Activated naive CD8-positive, alpha-beta T cell treated with anti-CD3 and anti-CD28 coated beads for 36 hours (primary cell): ENCODE results near the gene IVNS1ABP. TPM values are rescaled to one million over a fixed set of nuclear protein-coding genes. Genes with fewer than 3 reads are reported as not detected.
A peak's percentile ranks its signal among the peaks of the same experiment; 100 is the strongest.
"Not testable (repeated sequence)": the region's sequence is repeated elsewhere in the genome, so short reads cannot be mapped to it uniquely, and the experiment has no call there.

Experiments used
- DNase-seq: peaks from one replicate; pipeline ENCODE4 v3.0.0; 2021
- H3K27ac Mint-ChIP-seq: one replicate; pipeline ENCODE4 v1.8.0; 2022; ENCODE audit warnings: mild to moderate bottlenecking, moderate library complexity, mixed read lengths
- H3K27me3 Mint-ChIP-seq: one replicate; pipeline ENCODE4 v1.8.0; 2022; ENCODE audit warnings: mild to moderate bottlenecking, mixed read lengths
- H3K36me3 Mint-ChIP-seq: one replicate; pipeline ENCODE4 v1.8.0; 2021; ENCODE audit warnings: mild to moderate bottlenecking, mixed read lengths
- H3K4me1 Mint-ChIP-seq: one replicate; pipeline ENCODE4 v1.8.0; 2021; ENCODE audit warnings: mixed read lengths
- H3K4me3 Mint-ChIP-seq: one replicate; pipeline ENCODE4 v1.8.0; 2022; ENCODE audit warnings: mild to moderate bottlenecking, moderate library complexity, mixed read lengths
- H3K9me3 Mint-ChIP-seq: one replicate; pipeline ENCODE4 v1.8.0; 2022; ENCODE audit warnings: mixed read lengths
- total RNA-seq, 2 experiments: library from RNA; stranded (reverse); gene quantifications; one replicate each; pipeline ENCODE4 v1.2.3, GENCODE V29; 2021

The IVNS1ABP gene
- total RNA-seq, 2 experiments from 2014 or later = 137 to 139 TPM

DNA sequence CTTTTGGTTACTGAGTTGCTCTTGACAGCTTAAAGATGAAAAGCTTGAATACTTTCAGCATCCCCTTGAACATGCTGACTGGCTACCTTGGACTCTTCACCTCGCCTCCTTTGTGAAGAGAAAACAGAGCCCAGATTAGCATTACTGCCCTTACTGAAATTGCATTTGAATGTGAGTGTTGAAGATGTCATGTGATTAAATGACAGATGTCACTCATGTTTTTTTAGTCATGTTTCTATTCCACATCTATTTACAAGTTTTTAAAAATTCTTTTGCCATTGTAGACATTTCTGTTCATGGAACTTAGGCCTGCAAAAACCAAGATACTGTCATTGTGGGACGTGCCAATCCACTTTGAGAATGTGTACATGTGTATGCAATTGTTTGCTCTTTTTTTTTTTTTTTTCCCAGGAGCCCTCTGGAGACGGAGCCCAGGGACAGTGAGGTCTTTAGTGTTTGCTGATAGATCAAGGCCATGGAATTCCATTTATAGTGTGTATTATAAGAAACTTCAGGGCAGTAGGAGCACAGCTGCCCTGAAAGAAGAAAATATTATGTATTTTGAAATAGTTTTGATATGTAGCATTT, 25.7 kb upstream of the IVNS1ABP start:
- Mint-ChIP-seq H3K4me3 (no peak overlapping the region), H3K27ac (no peak overlapping the region), H3K9me3 (peaks cover 7% of the 10 kb centered on the region), H3K36me3 (peaks cover 7% of the 10 kb centered on the region), H3K4me1 (peaks cover 36% of the 10 kb centered on the region), H3K27me3 (no peaks in the 10 kb centered on the region)
- no peak for DNase-seq

DNA sequence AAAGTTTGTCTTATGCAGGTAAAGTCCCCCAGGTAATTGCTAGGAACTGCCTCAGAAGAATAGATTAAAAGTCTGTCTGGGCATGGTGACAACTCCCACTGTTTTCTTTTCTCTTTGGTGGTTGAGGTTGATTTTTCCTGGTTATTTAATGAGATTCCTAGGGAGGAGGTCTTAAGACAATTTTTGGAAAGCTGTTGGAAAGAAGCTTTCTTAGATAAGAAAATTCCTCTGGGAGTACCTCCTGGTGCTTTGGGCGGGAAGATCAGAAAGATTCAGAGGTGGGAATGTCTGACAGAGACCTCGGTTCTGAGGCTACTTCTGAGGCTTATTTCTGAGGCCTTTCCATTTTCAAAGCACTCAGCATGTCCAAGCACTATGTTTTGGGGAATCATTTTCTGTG, 25.0 kb upstream of the IVNS1ABP start:
- no peak for DNase-seq
- H3K4me3 Mint-ChIP-seq = no peak overlapping the region
- H3K27me3 Mint-ChIP-seq = no peaks in the 10 kb centered on the region
- no peak overlapping the region for H3K27ac Mint-ChIP-seq
- peaks cover 40% of the 10 kb centered on the region for H3K4me1 Mint-ChIP-seq
- H3K9me3 Mint-ChIP-seq = peaks cover 7% of the 10 kb centered on the region
- peaks cover 12% of the 10 kb centered on the region for H3K36me3 Mint-ChIP-seq

DNA sequence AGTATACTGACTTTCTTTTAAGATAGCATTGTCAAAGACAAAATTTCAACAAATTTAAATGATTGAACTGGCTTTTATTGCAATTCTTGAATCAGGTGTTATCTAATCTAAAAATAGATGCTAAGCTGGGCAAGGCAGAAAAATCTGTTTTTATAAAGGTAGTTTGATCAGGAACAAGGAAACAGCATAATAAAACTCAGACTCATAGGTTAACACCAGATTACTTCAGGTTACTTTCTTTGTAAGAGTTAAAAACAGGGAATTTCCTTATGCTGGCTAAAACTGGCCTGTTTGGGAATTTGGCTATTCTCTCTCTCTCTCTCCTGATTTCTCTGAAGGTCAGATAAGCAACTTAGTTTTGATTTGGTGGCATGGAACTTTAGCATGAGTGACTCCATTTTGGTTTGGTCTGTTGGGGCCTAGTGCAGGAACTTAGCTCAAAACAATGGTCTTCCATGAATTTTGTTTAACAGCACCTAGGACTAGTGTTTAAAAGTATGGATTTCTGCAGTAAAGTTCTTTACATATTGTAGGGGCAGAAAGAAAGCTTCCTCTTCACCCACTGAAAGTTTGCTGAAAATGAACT, 24.2 kb upstream of the IVNS1ABP start:
- H3K27ac Mint-ChIP-seq = no peak overlapping the region
- H3K27me3 Mint-ChIP-seq = no peaks in the 10 kb centered on the region
- peaks cover 7% of the 10 kb centered on the region for H3K9me3 Mint-ChIP-seq
- H3K36me3 Mint-ChIP-seq = peaks cover 12% of the 10 kb centered on the region
- peaks cover 35% of the 10 kb centered on the region for H3K4me1 Mint-ChIP-seq
- no peak for DNase-seq
- no peak overlapping the region for H3K4me3 Mint-ChIP-seq

DNA sequence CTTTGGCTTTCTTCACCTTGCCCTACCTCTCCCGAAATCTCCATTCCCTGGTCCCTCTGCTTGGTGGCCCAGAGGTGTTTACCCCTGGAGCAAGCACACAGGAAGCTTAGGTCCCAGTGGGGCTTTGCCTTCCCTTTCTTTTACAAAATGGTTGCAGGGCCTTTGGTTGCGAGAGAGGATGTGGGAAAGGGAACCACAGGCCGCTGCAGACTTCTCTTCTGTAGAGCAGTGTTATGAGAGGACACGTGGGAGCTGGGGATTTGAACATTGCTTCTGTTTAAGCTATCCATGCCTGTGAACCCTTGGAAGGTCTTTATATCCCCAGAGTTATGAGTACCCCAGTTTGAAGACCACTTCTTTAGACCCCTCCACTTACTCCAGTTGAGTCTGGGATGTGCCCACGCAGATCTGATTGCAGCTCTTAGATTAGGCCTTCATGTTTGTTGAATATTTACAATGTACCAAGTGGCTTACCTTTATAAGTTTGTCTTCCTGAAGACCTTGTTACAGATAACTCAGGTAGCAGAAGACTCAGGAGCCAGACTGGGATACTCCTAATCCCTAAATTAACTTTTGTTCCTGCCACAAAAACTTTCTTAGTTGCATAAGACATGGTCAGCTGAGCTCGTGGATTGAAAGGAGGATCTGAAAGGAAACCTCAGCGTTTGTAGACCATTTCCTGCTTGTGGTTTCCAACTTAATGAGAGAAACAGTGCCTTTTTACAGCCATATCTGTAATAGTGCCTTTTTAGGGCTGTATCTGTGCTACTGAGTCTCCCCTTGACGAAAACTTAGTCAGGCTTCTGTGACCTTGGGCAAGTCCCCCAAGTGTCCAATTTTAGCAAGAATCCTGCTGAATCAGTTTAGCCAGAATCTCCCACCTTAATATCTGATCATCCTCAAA, 21.9 kb upstream of the IVNS1ABP start:
- no peak overlapping the region for H3K4me3 Mint-ChIP-seq
- H3K27me3 Mint-ChIP-seq = no peaks in the 10 kb centered on the region
- DNase-seq = peak; percentile 40
- H3K4me1 Mint-ChIP-seq = peaks cover 32% of the 10 kb centered on the region
- peak overlapping the region; percentile 78 for H3K27ac Mint-ChIP-seq
- peaks cover 12% of the 10 kb centered on the region for H3K36me3 Mint-ChIP-seq
- peaks cover 9% of the 10 kb centered on the region for H3K9me3 Mint-ChIP-seq

DNA sequence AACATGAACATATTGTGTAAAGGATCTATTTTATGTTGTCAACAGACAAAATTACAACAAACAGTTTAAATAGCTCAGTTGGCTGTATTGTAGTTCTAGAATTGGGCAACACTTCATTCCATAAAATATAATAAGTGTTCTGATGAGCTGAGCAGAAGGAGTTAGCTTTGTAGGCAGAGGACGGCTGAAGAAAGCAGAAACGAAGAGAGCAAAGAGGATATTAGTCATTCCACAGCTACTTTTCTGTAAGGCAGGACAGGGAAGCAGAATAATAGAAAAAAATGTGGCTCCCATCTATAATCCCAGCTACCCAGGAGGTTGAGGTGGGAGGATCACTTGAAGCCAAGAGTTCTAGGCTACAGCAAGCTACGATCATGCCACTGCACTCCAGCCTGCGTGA, 20.2 kb upstream of the IVNS1ABP start:
- H3K4me1 Mint-ChIP-seq = peaks cover 37% of the 10 kb centered on the region

DNA sequence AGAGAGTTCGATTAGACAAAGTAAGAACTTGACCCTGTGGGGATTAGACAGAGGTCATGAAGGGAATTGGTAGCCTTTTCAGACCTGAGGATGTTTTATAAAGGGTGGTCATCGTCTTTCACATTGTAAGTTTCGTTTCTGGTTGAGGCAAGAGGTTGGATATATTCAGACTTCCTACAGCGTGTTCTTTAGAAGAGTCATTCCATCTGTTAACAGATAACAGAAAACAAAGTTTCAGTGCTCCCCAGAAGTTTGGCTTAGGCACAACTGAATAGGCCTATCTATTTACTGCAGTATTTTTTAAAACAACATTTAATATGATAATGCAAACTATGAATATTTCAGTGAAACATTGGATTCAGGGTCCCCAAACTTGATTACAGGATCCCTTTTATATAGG, 17.1 kb upstream of the IVNS1ABP start:
- Mint-ChIP-seq H3K36me3 (peaks cover 5% of the 10 kb centered on the region), H3K4me1 (peaks cover 25% of the 10 kb centered on the region), H3K9me3 (peaks cover 1% of the 10 kb centered on the region), H3K27ac (no peak overlapping the region), H3K4me3 (no peak overlapping the region), H3K27me3 (no peaks in the 10 kb centered on the region)
- DNase-seq = no peak

More for the DNA sequence above, 20.2 kb upstream of the IVNS1ABP start:
- no peak overlapping the region for H3K4me3 Mint-ChIP-seq
- DNase-seq = no peak
- H3K9me3 Mint-ChIP-seq = peaks cover 9% of the 10 kb centered on the region
- H3K36me3 Mint-ChIP-seq = peaks cover 12% of the 10 kb centered on the region
- H3K27ac Mint-ChIP-seq = no peak overlapping the region
- no peaks in the 10 kb centered on the region for H3K27me3 Mint-ChIP-seq

DNA sequence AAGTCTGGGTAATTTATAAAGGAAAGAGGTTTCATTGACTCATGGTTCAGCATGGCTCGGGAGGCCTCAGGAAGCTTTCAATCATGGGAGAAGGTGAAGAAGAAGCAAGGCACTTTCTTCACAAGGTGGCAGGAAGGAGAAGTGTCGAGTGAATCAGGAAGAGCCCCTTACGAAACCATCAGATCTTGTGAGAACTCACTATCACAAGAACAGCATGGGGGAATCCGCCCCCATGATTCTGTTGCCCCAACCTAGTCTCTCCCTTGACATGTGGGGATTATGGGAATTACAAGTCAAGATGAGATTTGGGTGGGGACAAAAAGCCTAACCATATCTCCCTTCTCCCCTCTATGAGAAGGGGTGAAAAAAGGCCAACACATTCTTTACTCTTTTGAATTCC, 11.2 kb upstream of the IVNS1ABP start:
- H3K4me1 Mint-ChIP-seq = peaks cover 9% of the 10 kb centered on the region
- no peak overlapping the region for H3K27ac Mint-ChIP-seq
- H3K9me3 Mint-ChIP-seq = no peaks in the 10 kb centered on the region
- DNase-seq = no peak
- no peaks in the 10 kb centered on the region for H3K36me3 Mint-ChIP-seq
- H3K27me3 Mint-ChIP-seq = no peaks in the 10 kb centered on the region
- no peak overlapping the region for H3K4me3 Mint-ChIP-seq

DNA sequence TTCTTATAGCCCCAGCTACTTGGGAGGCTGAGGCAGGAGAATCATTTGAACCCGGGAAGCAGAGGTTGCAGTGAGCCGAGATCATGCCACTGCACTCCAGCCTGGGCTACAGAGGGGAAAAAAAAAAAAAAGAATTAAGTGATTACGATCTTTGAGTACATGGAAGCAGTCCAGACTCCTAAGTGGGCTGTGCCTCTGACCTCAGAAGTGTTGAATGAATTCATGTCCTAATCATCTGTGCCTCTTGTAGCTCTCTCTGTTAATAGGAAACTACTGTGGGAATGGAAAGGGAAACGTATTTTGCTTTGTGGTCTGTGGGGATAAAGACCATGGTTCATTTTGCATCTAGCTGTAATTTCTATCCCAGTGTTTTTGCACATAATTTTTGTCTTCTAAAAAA, 8.4 kb upstream of the IVNS1ABP start:
- no peak overlapping the region for H3K4me3 Mint-ChIP-seq
- H3K9me3 Mint-ChIP-seq = peaks cover 4% of the 10 kb centered on the region
- peaks cover 10% of the 10 kb centered on the region for H3K36me3 Mint-ChIP-seq
- H3K4me1 Mint-ChIP-seq = peaks cover 5% of the 10 kb centered on the region
- H3K27ac Mint-ChIP-seq = no peak overlapping the region
- H3K27me3 Mint-ChIP-seq = no peaks in the 10 kb centered on the region
- DNase-seq = no peak

DNA sequence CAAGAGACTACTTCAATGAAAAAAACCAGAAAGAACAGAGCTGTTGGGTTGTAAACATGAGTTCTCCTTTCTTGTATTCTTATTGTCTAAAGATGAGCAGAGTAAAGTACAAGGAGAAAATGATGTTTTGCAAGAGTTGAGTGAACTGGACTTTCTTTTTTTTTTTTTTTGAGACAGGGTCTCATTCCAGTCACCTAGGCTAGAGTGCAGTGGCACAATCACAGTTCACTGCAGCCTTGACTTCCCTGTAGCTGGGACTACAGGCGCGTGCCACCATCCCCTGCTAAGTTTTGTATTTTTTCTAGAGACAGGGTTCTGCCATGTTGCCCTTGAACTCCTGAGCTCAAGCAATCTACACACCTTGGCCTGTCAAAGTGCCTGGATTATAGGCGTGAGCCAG, 7.1 kb upstream of the IVNS1ABP start:
- Mint-ChIP-seq H3K36me3 (peaks cover 15% of the 10 kb centered on the region), H3K27me3 (no peaks in the 10 kb centered on the region)

DNA sequence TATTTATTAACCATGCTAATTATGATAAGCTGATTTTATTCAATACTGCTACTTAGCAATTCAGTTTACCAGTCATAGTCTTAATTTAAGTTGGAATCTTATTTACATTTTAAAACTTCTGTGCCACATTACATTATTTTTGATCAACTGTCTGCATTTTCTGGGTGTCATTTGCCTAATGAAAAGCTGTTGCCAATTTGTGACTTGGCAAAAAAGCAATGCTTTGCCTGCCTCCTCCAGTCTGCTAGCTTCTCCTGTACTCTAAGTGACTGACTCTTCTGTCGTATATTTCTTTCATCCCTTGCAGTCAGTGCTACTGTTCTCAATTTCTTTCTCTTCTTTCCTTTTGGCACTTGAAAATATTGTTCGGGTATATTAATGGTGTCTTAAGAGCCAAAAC, 5.6 kb upstream of the IVNS1ABP start:
- Mint-ChIP-seq H3K4me3 (no peak overlapping the region), H3K9me3 (peaks cover 7% of the 10 kb centered on the region), H3K36me3 (peaks cover 20% of the 10 kb centered on the region), H3K4me1 (peaks cover 19% of the 10 kb centered on the region), H3K27me3 (no peaks in the 10 kb centered on the region), H3K27ac (no peak overlapping the region)
- DNase-seq = no peak

More for the DNA sequence above, 7.1 kb upstream of the IVNS1ABP start:
- DNase-seq = no peak
- H3K9me3 Mint-ChIP-seq = peaks cover 6% of the 10 kb centered on the region
- H3K4me3 Mint-ChIP-seq = no peak overlapping the region
- H3K27ac Mint-ChIP-seq = no peak overlapping the region
- peaks cover 7% of the 10 kb centered on the region for H3K4me1 Mint-ChIP-seq

DNA sequence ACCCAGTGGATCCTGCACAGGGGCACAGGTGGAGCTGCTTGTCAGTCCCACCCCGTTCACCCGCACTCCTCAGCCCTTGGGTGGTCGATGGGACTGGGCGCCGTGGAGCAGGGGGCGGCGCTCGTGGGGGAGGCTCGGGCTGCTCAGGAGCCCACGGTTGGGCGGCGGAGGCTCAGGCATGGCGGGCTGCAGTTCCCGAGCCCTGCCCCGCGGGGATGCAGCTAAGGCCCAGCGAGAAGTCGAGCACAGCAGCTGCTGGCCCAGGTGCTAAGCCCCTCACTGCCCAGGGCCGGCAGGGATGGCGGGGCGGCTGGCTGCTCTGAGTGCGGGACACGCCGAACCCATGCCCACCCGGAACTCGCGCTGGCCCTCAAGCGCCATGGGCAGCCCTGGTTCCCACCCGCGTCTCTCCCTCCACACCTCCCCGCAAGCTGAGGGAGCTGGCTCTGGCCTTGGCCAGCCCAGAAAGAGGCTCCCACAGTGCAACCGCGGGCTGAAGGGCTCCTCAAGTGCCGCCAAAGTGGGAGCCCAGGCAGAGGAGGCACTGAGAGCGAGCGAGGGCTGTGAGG, 4.7 kb upstream of the IVNS1ABP start:
- DNase-seq, H3K4me3 Mint-ChIP-seq, H3K27ac Mint-ChIP-seq, H3K27me3 Mint-ChIP-seq, H3K9me3 Mint-ChIP-seq: not testable (repeated sequence)
- Mint-ChIP-seq H3K36me3 (peaks cover 20% of the 10 kb centered on the region), H3K4me1 (peaks cover 22% of the 10 kb centered on the region)

DNA sequence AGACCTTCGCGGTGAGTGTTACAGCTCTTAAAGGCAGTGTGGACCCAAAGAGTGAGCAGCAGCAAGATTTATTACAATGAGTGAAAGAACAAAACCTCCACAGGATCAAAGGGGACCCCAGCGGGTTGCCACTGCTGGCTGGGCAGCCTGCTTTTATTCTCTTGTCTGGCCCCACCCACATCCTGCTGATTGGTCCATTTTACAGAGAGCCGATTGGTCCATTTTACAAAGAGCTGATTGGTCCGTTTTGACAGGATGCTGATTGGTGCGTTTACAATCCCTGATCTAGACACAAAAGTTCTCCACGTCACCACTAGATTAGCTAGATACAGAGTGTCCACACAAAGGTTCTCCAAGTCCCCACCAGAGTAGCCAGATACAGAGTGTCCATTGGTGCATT, 4.1 kb upstream of the IVNS1ABP start:
- H3K27me3 Mint-ChIP-seq, H3K9me3 Mint-ChIP-seq, DNase-seq, H3K27ac Mint-ChIP-seq, H3K4me3 Mint-ChIP-seq: not testable (repeated sequence)
- peaks cover 22% of the 10 kb centered on the region for H3K36me3 Mint-ChIP-seq
- peaks cover 22% of the 10 kb centered on the region for H3K4me1 Mint-ChIP-seq

DNA sequence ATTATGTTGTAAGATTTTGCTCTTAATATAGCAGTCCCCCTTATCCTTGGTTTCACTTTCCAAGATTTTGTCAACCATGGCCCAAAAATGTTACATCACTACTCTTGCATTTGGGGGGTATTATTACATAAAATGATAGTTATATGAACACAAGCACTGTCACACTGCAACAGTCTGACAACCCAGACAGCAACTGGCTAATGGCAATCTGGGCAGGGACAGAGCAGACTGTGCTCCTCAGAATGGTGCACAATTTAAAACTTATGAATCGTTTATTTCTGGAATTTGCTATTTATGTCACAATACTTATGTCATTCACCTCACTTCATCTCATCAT, 2.1 kb upstream of the IVNS1ABP start:
- H3K27ac Mint-ChIP-seq = no peak overlapping the region
- H3K4me3 Mint-ChIP-seq = peak overlapping the region; percentile 10
- no peaks in the 10 kb centered on the region for H3K27me3 Mint-ChIP-seq
- peaks cover 29% of the 10 kb centered on the region for H3K4me1 Mint-ChIP-seq
- peaks cover 7% of the 10 kb centered on the region for H3K9me3 Mint-ChIP-seq
- DNase-seq = no peak
- peaks cover 42% of the 10 kb centered on the region for H3K36me3 Mint-ChIP-seq

DNA sequence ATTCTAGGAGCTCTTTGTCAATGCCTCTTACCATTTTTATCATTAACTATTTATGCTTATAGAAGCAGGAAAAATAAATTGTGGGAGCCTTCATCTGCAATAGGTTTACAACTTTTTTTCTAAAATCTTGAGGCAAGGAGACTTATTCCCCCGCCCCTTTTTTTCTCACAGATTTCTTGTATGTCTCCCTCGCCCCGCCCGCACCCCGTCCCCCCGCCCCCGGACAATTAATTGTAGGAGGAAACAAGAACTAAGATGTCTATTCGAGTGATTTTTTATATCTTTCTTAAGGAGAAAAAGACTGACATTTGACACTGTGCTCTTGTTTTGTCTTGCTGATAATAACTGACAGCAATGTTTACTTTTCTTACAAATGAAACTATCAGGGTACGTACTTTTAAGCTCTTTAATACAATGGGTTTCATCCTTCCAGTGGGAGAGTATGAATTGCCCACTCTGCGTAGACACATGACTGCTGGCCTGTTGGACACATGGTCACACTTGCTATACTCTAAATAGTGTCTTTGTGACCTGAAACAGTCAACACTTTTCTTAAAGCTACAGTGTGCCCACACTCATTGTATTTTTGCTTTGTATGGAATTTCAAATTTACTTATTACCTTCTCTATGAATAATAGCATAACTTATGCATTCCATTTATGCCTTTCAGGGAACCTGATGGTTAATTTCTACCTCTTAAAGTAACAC, 1.5 kb upstream of the IVNS1ABP start:
- Mint-ChIP-seq H3K4me1 (peaks cover 33% of the 10 kb centered on the region), H3K27me3 (no peaks in the 10 kb centered on the region), H3K27ac (peak overlapping the region; percentile 100), H3K36me3 (peaks cover 47% of the 10 kb centered on the region), H3K4me3 (peak overlapping the region; percentile 95), H3K9me3 (peaks cover 7% of the 10 kb centered on the region)
- DNase-seq = no peak

DNA sequence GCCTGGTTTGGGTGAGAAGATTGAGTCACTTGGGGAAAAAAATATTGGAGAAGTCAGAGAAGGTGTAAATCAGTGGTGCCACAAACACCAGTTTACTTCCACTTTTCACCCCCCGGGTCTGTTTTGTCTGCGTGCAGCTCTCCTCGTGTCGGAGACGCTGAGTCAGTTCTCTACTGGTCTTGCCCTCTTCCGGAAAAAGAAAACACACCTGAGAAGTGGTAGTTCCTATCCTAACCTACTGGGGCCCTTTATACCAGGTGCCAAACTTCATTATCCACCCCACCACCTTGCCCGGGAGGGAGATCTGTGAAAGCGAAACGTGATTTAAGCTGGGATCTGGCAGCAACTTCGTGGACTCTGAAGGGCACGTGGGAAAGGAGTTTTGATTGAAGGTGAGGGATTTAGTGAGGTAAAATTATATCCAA, 855 bp upstream of the IVNS1ABP start:
- Mint-ChIP-seq H3K36me3 (peaks cover 50% of the 10 kb centered on the region), H3K27ac (peak overlapping the region; percentile 100), H3K27me3 (no peaks in the 10 kb centered on the region), H3K9me3 (peaks cover 7% of the 10 kb centered on the region), H3K4me1 (peaks cover 40% of the 10 kb centered on the region), H3K4me3 (peak overlapping the region; percentile 95)
- DNase-seq = peak; percentile 76
